Lower leg skin (tissue), 3 donors: ENCODE results near the gene PKP4.

ENCODE experiments used
- CTCF ChIP-seq, 3 donors: fragments of 450-650 bp; IDR thresholded peaks; one replicate each; pipeline ENCODE4 v1.5.1; 2016; ENCODE audit warnings: antibody characterized with exemption in 3 of 3, mild to moderate bottlenecking in 3 of 3, moderate library complexity in 2 of 3
- POLR2A ChIP-seq, 2 donors: fragments of 450-650 bp; IDR thresholded peaks; one replicate each; pipeline ENCODE4 v1.6.1; 2016 to 2017; ENCODE audit warnings: antibody characterized with exemption in 2 of 2, mild to moderate bottlenecking in 1 of 2, moderate library complexity in 1 of 2

GRCh38 chr2:158676295-158676694 lies 219.5 kb downstream of the PKP4 start:
- TF ChIP-seq CTCF (IDR thresholded peaks at IDR 0.05): no peak
- no peak for TF ChIP-seq POLR2A (IDR thresholded peaks at IDR 0.05)
